OCI-LY1 (cell line): ENCODE results near the gene ZNF3.

ENCODE experiments used
- H2AFZ ChIP-seq: fragments of 200-600 bp; sonication (generic), shearing (Covaris generic); 2 replicates; pipeline ENCODE4 v1.6.0; 2014; ENCODE audit warnings: antibody characterized with exemption, mild to moderate bottlenecking, low read length
- H3F3A ChIP-seq: fragments of 200-600 bp; sonication (generic), shearing (Covaris generic); 2 replicates; pipeline ENCODE4 v1.6.0; 2014; ENCODE audit warnings: mild to moderate bottlenecking, antibody characterized with exemption, low read length, moderate library complexity; ENCODE audit not compliant: insufficient read depth
- H3K27ac ChIP-seq: fragments of 200-600 bp; sonication (generic); 2 replicates; pipeline ENCODE4 v1.5.1; 2014; ENCODE audit warnings: low read length, mixed run types, mild to moderate bottlenecking, low read depth; ENCODE audit not compliant: poor library complexity, severe bottlenecking
- H3K27me3 ChIP-seq: fragments of 200-600 bp; sonication (generic); 2 replicates; pipeline ENCODE4 v1.6.0; 2014; ENCODE audit warnings: antibody characterized with exemption, mild to moderate bottlenecking, low read length, moderate library complexity; ENCODE audit not compliant: insufficient read depth
- H3K36me3 ChIP-seq: fragments of 200-600 bp; sonication (generic); 2 replicates; pipeline ENCODE4 v1.6.1; 2014; ENCODE audit warnings: mild to moderate bottlenecking, antibody characterized with exemption, low read length, moderate library complexity, mixed read lengths; ENCODE audit not compliant: insufficient read depth
- H3K4me1 ChIP-seq: fragments of 200-600 bp; sonication (generic); 2 replicates; pipeline ENCODE4 v1.5.1; 2014; ENCODE audit warnings: mild to moderate bottlenecking, low read length, moderate library complexity; ENCODE audit not compliant: insufficient read depth, severe bottlenecking
- H3K4me2 ChIP-seq: fragments of 200-600 bp; sonication (generic), shearing (Covaris generic); 2 replicates; pipeline ENCODE4 v1.6.1; 2014; ENCODE audit warnings: low read length
- H3K4me3 ChIP-seq: fragments of 200-600 bp; sonication (generic); 2 replicates; pipeline ENCODE4 v1.5.1; 2014; ENCODE audit warnings: low read length, low read depth, mild to moderate bottlenecking, mixed read lengths; ENCODE audit not compliant: poor library complexity, severe bottlenecking
- H3K79me2 ChIP-seq: fragments of 200-600 bp; shearing (Covaris generic); 2 replicates; pipeline ENCODE4 v1.6.1; 2016; ENCODE audit warnings: mixed run types, low read length, mixed read lengths; ENCODE audit not compliant: insufficient read depth
- H3K9ac ChIP-seq: fragments of 200-600 bp; sonication (generic), shearing (Covaris generic); 2 replicates; pipeline ENCODE4 v1.6.1; 2014; ENCODE audit warnings: mild to moderate bottlenecking, low read length, mixed read lengths
- H3K9me2 ChIP-seq: fragments of 200-600 bp; sonication (generic), shearing (Covaris generic); 2 replicates; pipeline ENCODE4 v1.6.1; 2014; ENCODE audit warnings: low read depth, mild to moderate bottlenecking, low read length, mixed read lengths
- H3K9me3 ChIP-seq: fragments of 200-600 bp; shearing (Covaris generic); 2 replicates; pipeline ENCODE4 v1.6.1; 2014; ENCODE audit warnings: low read length, mixed read lengths
- H4K20me1 ChIP-seq: fragments of 200-600 bp; sonication (generic), shearing (Covaris generic); 2 replicates; pipeline ENCODE4 v1.6.0; 2016; ENCODE audit warnings: mild to moderate bottlenecking, low read length; ENCODE audit not compliant: insufficient read depth
- EZH2 ChIP-seq: fragments of 200-600 bp; sonication (generic), shearing (Covaris generic); IDR thresholded peaks from 2 replicates; pipeline ENCODE4 v1.8.0; 2017; ENCODE audit warnings: borderline replicate concordance, mixed run types, mild to moderate bottlenecking, antibody characterized with exemption, low read length, moderate library complexity, mixed read lengths
- TF ChIP-seq, protein P1 (sequence below): fragments of 200-600 bp; sonication (generic), shearing (Covaris generic); IDR thresholded peaks from 2 replicates; pipeline ENCODE4 v1.5.1; 2017; ENCODE audit warnings: mild to moderate bottlenecking, antibody characterized with exemption, low read length, moderate library complexity, mixed read lengths

ZNF3 gene

DNA sequence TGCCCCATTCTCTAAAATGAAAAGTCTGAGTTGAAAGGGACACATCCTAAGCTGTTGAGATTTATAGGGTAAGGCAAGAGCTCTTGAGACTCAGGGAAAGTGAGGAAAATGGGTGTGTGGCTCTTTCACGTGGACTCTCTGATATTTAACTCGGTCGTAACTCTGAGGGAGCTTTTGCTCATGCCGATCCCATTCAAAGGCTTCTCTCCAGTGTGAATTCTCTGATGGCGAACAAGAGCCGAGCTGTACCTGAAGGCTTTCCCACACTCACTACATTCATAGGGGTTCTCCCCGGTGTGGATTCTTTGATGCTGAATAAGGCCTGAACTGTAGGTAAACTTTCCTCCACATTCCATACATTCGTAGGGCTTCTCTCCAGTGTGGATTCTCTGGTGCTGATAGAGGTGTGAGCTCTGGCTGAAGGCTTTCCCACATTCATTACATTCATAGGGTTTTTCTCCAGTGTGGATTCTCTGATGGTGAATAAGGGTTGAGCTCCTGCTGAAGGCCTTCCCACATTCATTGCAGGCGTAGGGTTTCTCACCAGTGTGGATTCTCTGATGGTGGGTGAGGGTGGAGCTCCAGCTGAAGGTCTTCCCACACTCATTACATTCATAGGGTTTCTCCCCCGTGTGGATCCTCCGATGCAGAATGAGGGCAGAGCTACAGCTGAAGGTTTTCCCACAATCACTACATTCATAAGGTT is 10.4 kb downstream of the ZNF3 start:
- peaks cover 85% of the 10 kb centered on the region for H3K36me3 ChIP-seq
- no peaks in the 10 kb centered on the region for H4K20me1 ChIP-seq
- no peaks in the 10 kb centered on the region for H3K9me2 ChIP-seq
- H3K9ac ChIP-seq: no peak overlapping the region
- no peak overlapping the region for H3K4me3 ChIP-seq
- H3K79me2 ChIP-seq: no peaks in the 10 kb centered on the region
- H3K27me3 ChIP-seq: no peaks in the 10 kb centered on the region
- H3K4me1 ChIP-seq: no peaks in the 10 kb centered on the region
- peaks cover 36% of the 10 kb centered on the region for H3K9me3 ChIP-seq
- no peak overlapping the region for H3K4me2 ChIP-seq
- no peak overlapping the region for H3K27ac ChIP-seq
- TF ChIP-seq, protein P1, sequence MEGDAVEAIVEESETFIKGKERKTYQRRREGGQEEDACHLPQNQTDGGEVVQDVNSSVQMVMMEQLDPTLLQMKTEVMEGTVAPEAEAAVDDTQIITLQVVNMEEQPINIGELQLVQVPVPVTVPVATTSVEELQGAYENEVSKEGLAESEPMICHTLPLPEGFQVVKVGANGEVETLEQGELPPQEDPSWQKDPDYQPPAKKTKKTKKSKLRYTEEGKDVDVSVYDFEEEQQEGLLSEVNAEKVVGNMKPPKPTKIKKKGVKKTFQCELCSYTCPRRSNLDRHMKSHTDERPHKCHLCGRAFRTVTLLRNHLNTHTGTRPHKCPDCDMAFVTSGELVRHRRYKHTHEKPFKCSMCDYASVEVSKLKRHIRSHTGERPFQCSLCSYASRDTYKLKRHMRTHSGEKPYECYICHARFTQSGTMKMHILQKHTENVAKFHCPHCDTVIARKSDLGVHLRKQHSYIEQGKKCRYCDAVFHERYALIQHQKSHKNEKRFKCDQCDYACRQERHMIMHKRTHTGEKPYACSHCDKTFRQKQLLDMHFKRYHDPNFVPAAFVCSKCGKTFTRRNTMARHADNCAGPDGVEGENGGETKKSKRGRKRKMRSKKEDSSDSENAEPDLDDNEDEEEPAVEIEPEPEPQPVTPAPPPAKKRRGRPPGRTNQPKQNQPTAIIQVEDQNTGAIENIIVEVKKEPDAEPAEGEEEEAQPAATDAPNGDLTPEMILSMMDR: no peak
- no peak for TF ChIP-seq EZH2
- no peaks in the 10 kb centered on the region for H3F3A ChIP-seq
- H2AFZ ChIP-seq: no peak overlapping the region

DNA sequence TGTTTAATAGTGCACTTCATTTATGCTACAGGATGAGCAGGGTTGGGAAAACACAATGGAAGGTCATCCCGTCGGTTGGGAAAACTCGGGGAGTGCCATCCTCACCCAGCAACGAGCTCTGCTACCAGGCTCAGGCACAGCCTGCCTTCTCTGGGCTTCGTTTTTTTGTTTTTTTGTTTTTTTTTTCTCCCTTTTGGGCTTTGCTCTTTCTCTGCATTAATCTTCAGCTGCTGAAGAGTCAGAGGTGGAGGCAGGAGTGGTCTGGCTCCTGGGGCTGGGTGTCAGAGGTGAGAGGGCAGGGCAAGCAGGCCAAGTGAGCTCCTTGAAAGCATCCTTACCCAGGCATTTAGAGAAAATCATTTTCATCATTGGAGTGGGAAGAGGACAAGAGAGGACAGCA is 11.5 kb downstream of the ZNF3 start:
- Histone ChIP-seq H3K9me2 (no peaks in the 10 kb centered on the region), H3K4me3 (no peak overlapping the region), H3K36me3 (peaks cover 84% of the 10 kb centered on the region), H2AFZ (no peak overlapping the region), H3K9me3 (peaks cover 36% of the 10 kb centered on the region), H3K9ac (no peak overlapping the region), H3K79me2 (no peaks in the 10 kb centered on the region), H3K4me1 (no peaks in the 10 kb centered on the region), H3F3A (no peaks in the 10 kb centered on the region), H3K27ac (no peak overlapping the region), H3K27me3 (no peaks in the 10 kb centered on the region), H4K20me1 (no peaks in the 10 kb centered on the region), H3K4me2 (no peak overlapping the region)
- TF ChIP-seq, protein P1: no peak
- TF ChIP-seq EZH2: no peak

DNA sequence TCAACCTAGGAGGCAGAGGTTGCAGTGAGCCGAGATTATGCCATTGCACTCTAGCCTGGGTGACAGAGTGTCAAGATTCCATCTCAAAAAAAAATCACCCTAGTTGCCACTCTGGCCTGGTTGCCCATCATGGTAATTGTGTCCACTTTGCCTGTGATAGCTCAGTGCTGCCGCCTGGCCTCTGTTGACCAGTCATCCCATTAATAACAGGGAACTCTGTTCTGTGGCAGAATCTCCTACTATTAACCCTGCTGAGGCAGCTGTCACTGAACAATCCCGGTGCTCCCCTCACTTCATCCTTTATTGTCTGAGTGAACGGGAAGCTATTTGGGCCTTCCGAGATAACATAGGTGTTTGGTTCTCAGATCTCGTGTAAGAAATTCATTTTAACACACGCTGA is 14.6 kb downstream of the ZNF3 start:
- H3K9ac ChIP-seq: no peak overlapping the region
- no peak overlapping the region for H3K4me3 ChIP-seq
- H3K27ac ChIP-seq: no peak overlapping the region
- H3K36me3 ChIP-seq: peaks cover 75% of the 10 kb centered on the region
- no peaks in the 10 kb centered on the region for H3K79me2 ChIP-seq
- H3F3A ChIP-seq: no peaks in the 10 kb centered on the region
- TF ChIP-seq EZH2: no peak
- TF ChIP-seq, protein P1: no peak
- no peak overlapping the region for H3K4me2 ChIP-seq
- H3K9me3 ChIP-seq: peaks cover 24% of the 10 kb centered on the region
- H2AFZ ChIP-seq: no peak overlapping the region
- no peaks in the 10 kb centered on the region for H3K27me3 ChIP-seq
- no peaks in the 10 kb centered on the region for H4K20me1 ChIP-seq
- H3K9me2 ChIP-seq: no peaks in the 10 kb centered on the region
- no peaks in the 10 kb centered on the region for H3K4me1 ChIP-seq
